H1 (cell line): ENCODE data around the gene ZBTB37.

Experiments used
- CBX5 ChIP-seq: fragments of 300-800, 300-1000 bp; sonication (generic); IDR thresholded peaks from 2 replicates; pipeline ENCODE4 v1.7.1; 2016; ENCODE audit warnings: antibody characterized with exemption, low read length, low read depth
- CBX8 ChIP-seq: fragments of 300-800, 300-1000 bp; sonication (generic); IDR thresholded peaks from 2 replicates; pipeline ENCODE4 v1.7.1; 2016; ENCODE audit warnings: low read depth, low read length, borderline replicate concordance
- CHD2 ChIP-seq: IDR thresholded peaks from 2 replicates; pipeline ENCODE4 v1.6.1; 2012; ENCODE audit warnings: low read length, improper control_type of control experiment
- CREB1 ChIP-seq: IDR thresholded peaks from 2 replicates; pipeline ENCODE4 v1.6.1; 2012; ENCODE audit warnings: inconsistent platforms
- EZH2 ChIP-seq: fragments of 200-600 bp; sonication (generic); IDR thresholded peaks from 2 replicates; pipeline ENCODE4 v1.7.1; 2012; ENCODE audit warnings: low read depth, mild to moderate bottlenecking, moderate library complexity, low read length, inconsistent platforms; ENCODE audit not compliant: severe bottlenecking
- JUN ChIP-seq: IDR thresholded peaks from 2 replicates; pipeline ENCODE4 v1.6.1; 2011; ENCODE audit warnings: low read depth, mild to moderate bottlenecking, improper control_type of control experiment, low read length
- POLR2A ChIP-seq, 2 experiments: IDR thresholded peaks; 1 replicate in 1 of 2; 2 replicates in 1 of 2; pipeline ENCODE4 v1.6.1; 2011; ENCODE audit warnings: low read depth in 2 of 2, low read length in 2 of 2, mild to moderate bottlenecking in 2 of 2; ENCODE audit errors: control extremely low read depth in 1 of 2
- TEAD4 ChIP-seq: IDR thresholded peaks from 2 replicates; pipeline ENCODE4 v1.6.1; 2012; ENCODE audit warnings: low read depth, low read length, inconsistent platforms, mixed read lengths
- ZNF274 ChIP-seq: IDR thresholded peaks from 2 replicates; pipeline ENCODE4 v1.7.0; 2012; ENCODE audit warnings: low read length, borderline replicate concordance; ENCODE audit errors: extremely low read depth
- TF ChIP-seq, protein P1 (sequence below), 3 experiments: IDR thresholded peaks; 1 replicate in 2 of 3; 2 replicates in 1 of 3; pipeline versions ENCODE4 v1.5.1 to v1.6.1; 2011; ENCODE audit warnings: low read length in 3 of 3, mild to moderate bottlenecking in 3 of 3, inconsistent platforms in 2 of 3, low read depth in 1 of 3, moderate library complexity in 1 of 3; ENCODE audit not compliant: insufficient read depth in 1 of 3; ENCODE audit errors: control extremely low read depth in 1 of 3
- TF ChIP-seq, protein P2 (sequence below): IDR thresholded peaks from 2 replicates; pipeline ENCODE4 v1.6.1; 2011; ENCODE audit warnings: low read length, improper control_type of control experiment
- TF ChIP-seq, protein P3 (sequence below): IDR thresholded peaks from 2 replicates; pipeline ENCODE4 v1.6.1; 2012; ENCODE audit warnings: inconsistent platforms
- TF ChIP-seq, protein P4 (sequence below): IDR thresholded peaks from 2 replicates; pipeline ENCODE4 v1.6.1; 2011; ENCODE audit warnings: low read depth, mild to moderate bottlenecking, low read length; ENCODE audit not compliant: insufficient read depth

DNA sequence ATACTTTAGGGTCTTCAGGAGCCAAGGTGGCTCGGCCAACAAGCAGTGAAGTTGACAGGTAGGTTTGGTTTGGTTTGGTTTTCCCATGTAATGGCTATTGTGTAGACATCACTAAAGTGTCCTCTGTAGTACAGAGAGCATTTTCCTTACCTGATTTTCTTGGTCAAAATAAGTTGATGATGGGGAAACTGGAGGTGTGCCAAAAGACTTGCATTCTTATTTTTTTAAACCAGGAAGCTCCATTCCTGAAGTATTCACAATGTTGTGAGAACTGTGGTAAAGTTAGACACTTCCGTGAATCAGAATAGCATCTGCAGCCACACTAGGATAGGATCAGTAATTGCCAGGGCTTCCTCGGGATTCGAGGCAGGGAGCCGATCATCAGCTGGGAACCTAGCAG is 2.9 kb downstream of the ZBTB37 start:
- TF ChIP-seq, protein P1, sequence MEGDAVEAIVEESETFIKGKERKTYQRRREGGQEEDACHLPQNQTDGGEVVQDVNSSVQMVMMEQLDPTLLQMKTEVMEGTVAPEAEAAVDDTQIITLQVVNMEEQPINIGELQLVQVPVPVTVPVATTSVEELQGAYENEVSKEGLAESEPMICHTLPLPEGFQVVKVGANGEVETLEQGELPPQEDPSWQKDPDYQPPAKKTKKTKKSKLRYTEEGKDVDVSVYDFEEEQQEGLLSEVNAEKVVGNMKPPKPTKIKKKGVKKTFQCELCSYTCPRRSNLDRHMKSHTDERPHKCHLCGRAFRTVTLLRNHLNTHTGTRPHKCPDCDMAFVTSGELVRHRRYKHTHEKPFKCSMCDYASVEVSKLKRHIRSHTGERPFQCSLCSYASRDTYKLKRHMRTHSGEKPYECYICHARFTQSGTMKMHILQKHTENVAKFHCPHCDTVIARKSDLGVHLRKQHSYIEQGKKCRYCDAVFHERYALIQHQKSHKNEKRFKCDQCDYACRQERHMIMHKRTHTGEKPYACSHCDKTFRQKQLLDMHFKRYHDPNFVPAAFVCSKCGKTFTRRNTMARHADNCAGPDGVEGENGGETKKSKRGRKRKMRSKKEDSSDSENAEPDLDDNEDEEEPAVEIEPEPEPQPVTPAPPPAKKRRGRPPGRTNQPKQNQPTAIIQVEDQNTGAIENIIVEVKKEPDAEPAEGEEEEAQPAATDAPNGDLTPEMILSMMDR (IDR thresholded peaks at IDR 0.05; ENCODE audit: control extremely low read depth in 1 of 3, insufficient read depth in 1 of 3, low read depth in 1 of 3, low read length in 3 of 3) = no peak
- TF ChIP-seq POLR2A (IDR thresholded peaks at IDR 0.05; ENCODE audit: control extremely low read depth in 1 of 2, low read depth in 2 of 2, low read length in 2 of 2) (no peak), CBX8 (no peak), TEAD4 (no peak), EZH2 (no peak), CBX5 (no peak), JUN (no peak), ZNF274 (no peak), CHD2 (no peak), CREB1 (no peak)
- TF ChIP-seq, protein P2, sequence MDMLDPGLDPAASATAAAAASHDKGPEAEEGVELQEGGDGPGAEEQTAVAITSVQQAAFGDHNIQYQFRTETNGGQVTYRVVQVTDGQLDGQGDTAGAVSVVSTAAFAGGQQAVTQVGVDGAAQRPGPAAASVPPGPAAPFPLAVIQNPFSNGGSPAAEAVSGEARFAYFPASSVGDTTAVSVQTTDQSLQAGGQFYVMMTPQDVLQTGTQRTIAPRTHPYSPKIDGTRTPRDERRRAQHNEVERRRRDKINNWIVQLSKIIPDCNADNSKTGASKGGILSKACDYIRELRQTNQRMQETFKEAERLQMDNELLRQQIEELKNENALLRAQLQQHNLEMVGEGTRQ = no peak
- TF ChIP-seq, protein P3, sequence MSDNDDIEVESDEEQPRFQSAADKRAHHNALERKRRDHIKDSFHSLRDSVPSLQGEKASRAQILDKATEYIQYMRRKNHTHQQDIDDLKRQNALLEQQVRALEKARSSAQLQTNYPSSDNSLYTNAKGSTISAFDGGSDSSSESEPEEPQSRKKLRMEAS = no peak
- TF ChIP-seq, protein P4, sequence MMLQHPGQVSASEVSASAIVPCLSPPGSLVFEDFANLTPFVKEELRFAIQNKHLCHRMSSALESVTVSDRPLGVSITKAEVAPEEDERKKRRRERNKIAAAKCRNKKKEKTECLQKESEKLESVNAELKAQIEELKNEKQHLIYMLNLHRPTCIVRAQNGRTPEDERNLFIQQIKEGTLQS = no peak
